MM.1S (cell line): Measurements from ENCODE around the gene MAP4.
A peak's percentile ranks its signal among the peaks of the same experiment; 100 is the strongest.

Experiments used
- DNase-seq: peaks from one replicate; pipeline ENCODE4 v3.0.0-alpha.2; 2015
- H2AFZ ChIP-seq: fragments of 300-600 bp; sonication (generic); 2 replicates; pipeline ENCODE4 v1.6.0; 2016; ENCODE audit warnings: antibody characterized with exemption, low read length
- H3F3A ChIP-seq: fragments of 300-600 bp; sonication (generic); 2 replicates; pipeline ENCODE4 v1.6.1; 2016; ENCODE audit warnings: mild to moderate bottlenecking, antibody characterized with exemption, low read length, moderate library complexity, mixed read lengths; ENCODE audit not compliant: insufficient read depth
- H3K27ac ChIP-seq: fragments of 300-600 bp; sonication (generic); 2 replicates; pipeline ENCODE4 v1.5.1; 2016; ENCODE audit warnings: mild to moderate bottlenecking, low read length
- H3K27me3 ChIP-seq: fragments of 300-600 bp; sonication (generic); replicated peaks from 2 replicates; pipeline ENCODE4 v1.6.0; 2016; ENCODE audit warnings: low read length; ENCODE audit not compliant: insufficient read depth
- H3K36me3 ChIP-seq: fragments of 300-600 bp; sonication (generic); replicated peaks from 2 replicates; pipeline ENCODE4 v1.6.1; 2016; ENCODE audit warnings: mild to moderate bottlenecking, low read length, mixed read lengths; ENCODE audit not compliant: insufficient read depth
- H3K4me1 ChIP-seq: fragments of 300-600 bp; sonication (generic); 2 replicates; pipeline ENCODE4 v1.6.1; 2016; ENCODE audit warnings: low read length, mixed read lengths
- H3K4me2 ChIP-seq: fragments of 300-600 bp; sonication (generic); 2 replicates; pipeline ENCODE4 v1.6.0; 2016; ENCODE audit warnings: low read depth, low read length
- H3K4me3 ChIP-seq: fragments of 300-600 bp; sonication (generic); 2 replicates; pipeline ENCODE4 v1.5.1; 2016; ENCODE audit warnings: low read length, mixed read lengths
- H3K79me2 ChIP-seq: fragments of 300-600 bp; sonication (generic); 2 replicates; pipeline ENCODE4 v1.6.1; 2016; ENCODE audit warnings: mixed run types, low read length, mixed read lengths
- H3K9ac ChIP-seq: fragments of 300-600 bp; sonication (generic); 2 replicates; pipeline ENCODE4 v1.6.1; 2016; ENCODE audit warnings: low read length, mixed read lengths
- H3K9me2 ChIP-seq: fragments of 300-600 bp; sonication (generic); replicated peaks from 2 replicates; pipeline ENCODE4 v1.6.1; 2016; ENCODE audit warnings: mild to moderate bottlenecking, low read length, mixed read lengths; ENCODE audit not compliant: insufficient read depth
- H3K9me3 ChIP-seq: fragments of 300-600 bp; sonication (generic); replicated peaks from 2 replicates; pipeline ENCODE4 v1.6.1; 2016; ENCODE audit warnings: mild to moderate bottlenecking, low read length, mixed read lengths; ENCODE audit not compliant: insufficient read depth
- H4K20me1 ChIP-seq: fragments of 300-600 bp; sonication (generic); 2 replicates; pipeline ENCODE4 v1.6.1; 2016; ENCODE audit warnings: mild to moderate bottlenecking, low read length, moderate library complexity, mixed read lengths; ENCODE audit not compliant: insufficient read depth
- CTCF ChIP-seq: fragments of 300-600 bp; sonication (generic); IDR thresholded peaks from 2 replicates; pipeline ENCODE4 v1.5.1; 2016; ENCODE audit warnings: antibody characterized with exemption, low read length, mixed read lengths
- EZH2 ChIP-seq: fragments of 300-600 bp; sonication (generic); optimal IDR thresholded peaks from 2 replicates; pipeline ENCODE3; 2017; ENCODE audit warnings: low read depth, mild to moderate bottlenecking, antibody characterized with exemption, low read length, mixed read lengths
- EZH2phosphoT487 ChIP-seq: fragments of 300-600 bp; sonication (generic); IDR thresholded peaks from 2 replicates; pipeline ENCODE4 v1.6.1; 2018; ENCODE audit warnings: antibody characterized with exemption, low read length

MAP4 gene

GRCh38 chr3:48042071-48042760, 26.0 kb upstream of the MAP4 start:
- Histone ChIP-seq H4K20me1 (no peaks in the 10 kb centered on the region; the same call in 1 of the 2 replicates), H3K9me2 (no peaks in the 10 kb centered on the region), H3F3A (peaks cover 4% of the 10 kb centered on the region; the same call in 1 of the 2 replicates), H3K4me2 (no peak overlapping the region), H3K79me2 (peaks cover 28% of the 10 kb centered on the region), H3K36me3 (no peaks in the 10 kb centered on the region), H3K4me3 (no peak overlapping the region), H3K4me1 (peaks cover 5% of the 10 kb centered on the region; the same call in 1 of the 2 replicates), H3K27me3 (no peaks in the 10 kb centered on the region), H3K9me3 (no peaks in the 10 kb centered on the region), H2AFZ (no peak overlapping the region), H3K9ac (no peak overlapping the region), H3K27ac (no peak overlapping the region)
- peak; percentile 17 for DNase-seq
- TF ChIP-seq EZH2 (no peak), CTCF (no peak), EZH2phosphoT487 (no peak)

GRCh38 chr3:48039487-48040190, 23.4 kb upstream of the MAP4 start:
- Histone ChIP-seq H3K27ac (no peak overlapping the region), H3K4me1 (peaks cover 12% of the 10 kb centered on the region), H3K4me3 (no peak overlapping the region), H4K20me1 (no peaks in the 10 kb centered on the region; the same call in 1 of the 2 replicates), H3K79me2 (peaks cover 37% of the 10 kb centered on the region), H3K4me2 (no peak overlapping the region), H3F3A (peaks cover 10% of the 10 kb centered on the region), H3K36me3 (no peaks in the 10 kb centered on the region), H2AFZ (no peak overlapping the region), H3K9me3 (no peaks in the 10 kb centered on the region), H3K9ac (no peak overlapping the region), H3K27me3 (no peaks in the 10 kb centered on the region), H3K9me2 (no peaks in the 10 kb centered on the region)
- no peak for TF ChIP-seq EZH2phosphoT487
- no peak for TF ChIP-seq CTCF
- no peak for TF ChIP-seq EZH2
- DNase-seq = no peak

- Histone ChIP-seq H3K9me3 (no peaks in the 10 kb centered on the region), H2AFZ (no peak overlapping the region), H3K4me1 (peaks cover 18% of the 10 kb centered on the region), H3K27ac (no peak overlapping the region), H3F3A (peaks cover 16% of the 10 kb centered on the region), H3K9me2 (no peaks in the 10 kb centered on the region), H4K20me1 (no peaks in the 10 kb centered on the region; the same call in 1 of the 2 replicates), H3K27me3 (no peaks in the 10 kb centered on the region), H3K4me3 (no peak overlapping the region), H3K4me2 (no peak overlapping the region), H3K36me3 (no peaks in the 10 kb centered on the region), H3K79me2 (peaks cover 37% of the 10 kb centered on the region), H3K9ac (no peak overlapping the region)
- DNase-seq = no peak
- TF ChIP-seq CTCF (no peak), EZH2phosphoT487 (no peak), EZH2 (no peak)
Observed at GRCh38 chr3:48038971-48039481, 22.8 kb upstream of the MAP4 start.
